ENCODE data around the gene ANKAR. TPM values are rescaled to one million over a fixed set of nuclear protein-coding genes. Genes with fewer than 3 reads are reported as not detected.

Gene ANKAR
- total RNA-seq, 1 experiment from 2014 or later: 0.84 TPM

DNA sequence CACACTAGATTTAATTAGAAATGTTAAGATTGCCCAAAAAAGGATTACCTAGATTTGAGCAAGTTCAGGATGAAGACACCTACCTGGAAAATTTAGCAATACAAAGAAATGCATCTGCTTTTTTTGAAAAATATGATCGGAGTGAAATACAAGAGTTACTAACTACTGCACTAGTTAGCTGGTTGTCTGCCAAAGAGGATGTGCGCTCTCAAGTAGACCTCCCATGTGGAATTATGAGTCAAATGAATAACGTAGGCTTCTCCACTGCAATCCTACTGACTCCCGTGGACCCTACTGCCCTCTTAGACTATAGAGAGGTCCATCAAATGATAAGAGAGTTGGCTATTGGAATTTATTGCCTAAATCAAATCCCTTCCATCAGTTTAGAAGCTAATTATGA, 2.0 kb downstream of the ANKAR start:
- POLR2A ChIA-PET: no interaction called here
- CTCF ChIA-PET: no interaction called here

More for the DNA sequence above, 2.0 kb downstream of the ANKAR start:
- Histone ChIP-seq H3K9me3 (ENCODE audit: control insufficient read depth in 1 of 2, insufficient read depth in 1 of 2, low read depth in 1 of 2, low read length in 2 of 2) (no peaks in the 10 kb centered on the region), H2AFZ (ENCODE audit: low read depth, low read length, poor library complexity, severe bottlenecking) (no peak overlapping the region), H3K79me2 (ENCODE audit: insufficient read depth, low read length) (no peaks in the 10 kb centered on the region), H3K27ac (ENCODE audit: low read depth, low read length) (no peak overlapping the region), H3K9me2 (ENCODE audit: insufficient read depth) (peaks cover 2% of the 10 kb centered on the region; the same call in 1 of the 2 replicates), H3K36me3 (ENCODE audit: control insufficient read depth in 1 of 2, insufficient read depth in 2 of 2, low read length in 2 of 2) (peaks cover 3 to 8% of the 10 kb centered on the region in 2 experiments; a peak in 2 of 4 replicates), H3K4me2 (ENCODE audit: low read length) (no peak overlapping the region), H3K4me3 (replicated peaks in 1 of 2; ENCODE audit: low read depth in 1 of 2, low read length in 2 of 2) (no peak overlapping the region), H3K4me1 (ENCODE audit: control insufficient read depth in 1 of 2, insufficient read depth in 2 of 2, low read length in 2 of 2) (no peaks in the 10 kb centered on the region), H3K9ac (ENCODE audit: low read length) (no peak overlapping the region), H3K27me3 (ENCODE audit: insufficient read depth, low read length) (no peaks in the 10 kb centered on the region), H4K20me1 (ENCODE audit: insufficient read depth) (no peaks in the 10 kb centered on the region)
- intact Hi-C loops (cut with micrococcal nuclease): no loop called here
- RAD21 ChIA-PET (ENCODE audit: low non-redundant PET in 1 of 2, low total read pairs in 2 of 2, uncharacterized antibody in 2 of 2, unreplicated experiment in 2 of 2): no interaction called here
- ATAC-seq (no peak), DNase-seq (ENCODE audit: low read depth, low spot score) (no peak)
- BruUV-seq (replicated peaks): no TSS peak
- TF ChIP-seq RAD21 (IDR thresholded peaks at IDR 0.05; ENCODE audit: low read depth) (no peak), JUND (IDR thresholded peaks at IDR 0.05) (no peak), CEBPB (IDR thresholded peaks at IDR 0.05; ENCODE audit: low read depth) (no peak), POLR2AphosphoS5 (IDR thresholded peaks at IDR 0.05; ENCODE audit: low read depth, low read length) (no peak), SRF (IDR thresholded peaks at IDR 0.05; ENCODE audit: low read depth) (no peak), ZNF274 (IDR thresholded peaks at IDR 0.05; ENCODE audit: low read depth, low read length) (no peak), CBX3 (IDR thresholded peaks at IDR 0.05; ENCODE audit: low read depth) (no peak), YY1 (IDR thresholded peaks at IDR 0.05; ENCODE audit: extremely low read depth, insufficient replicate concordance, low read depth, low read length) (no peak), POLR2A (IDR thresholded peaks at IDR 0.05; ENCODE audit: borderline replicate concordance, extremely low read depth, insufficient read depth, insufficient read length) (no peak), SIN3A (IDR thresholded peaks at IDR 0.05; ENCODE audit: low read depth) (no peak), FOSL1 (IDR thresholded peaks at IDR 0.05; ENCODE audit: low read depth) (no peak)
- TF ChIP-seq, protein P1, sequence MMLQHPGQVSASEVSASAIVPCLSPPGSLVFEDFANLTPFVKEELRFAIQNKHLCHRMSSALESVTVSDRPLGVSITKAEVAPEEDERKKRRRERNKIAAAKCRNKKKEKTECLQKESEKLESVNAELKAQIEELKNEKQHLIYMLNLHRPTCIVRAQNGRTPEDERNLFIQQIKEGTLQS (IDR thresholded peaks at IDR 0.05): no peak
- TF ChIP-seq, protein P2, sequence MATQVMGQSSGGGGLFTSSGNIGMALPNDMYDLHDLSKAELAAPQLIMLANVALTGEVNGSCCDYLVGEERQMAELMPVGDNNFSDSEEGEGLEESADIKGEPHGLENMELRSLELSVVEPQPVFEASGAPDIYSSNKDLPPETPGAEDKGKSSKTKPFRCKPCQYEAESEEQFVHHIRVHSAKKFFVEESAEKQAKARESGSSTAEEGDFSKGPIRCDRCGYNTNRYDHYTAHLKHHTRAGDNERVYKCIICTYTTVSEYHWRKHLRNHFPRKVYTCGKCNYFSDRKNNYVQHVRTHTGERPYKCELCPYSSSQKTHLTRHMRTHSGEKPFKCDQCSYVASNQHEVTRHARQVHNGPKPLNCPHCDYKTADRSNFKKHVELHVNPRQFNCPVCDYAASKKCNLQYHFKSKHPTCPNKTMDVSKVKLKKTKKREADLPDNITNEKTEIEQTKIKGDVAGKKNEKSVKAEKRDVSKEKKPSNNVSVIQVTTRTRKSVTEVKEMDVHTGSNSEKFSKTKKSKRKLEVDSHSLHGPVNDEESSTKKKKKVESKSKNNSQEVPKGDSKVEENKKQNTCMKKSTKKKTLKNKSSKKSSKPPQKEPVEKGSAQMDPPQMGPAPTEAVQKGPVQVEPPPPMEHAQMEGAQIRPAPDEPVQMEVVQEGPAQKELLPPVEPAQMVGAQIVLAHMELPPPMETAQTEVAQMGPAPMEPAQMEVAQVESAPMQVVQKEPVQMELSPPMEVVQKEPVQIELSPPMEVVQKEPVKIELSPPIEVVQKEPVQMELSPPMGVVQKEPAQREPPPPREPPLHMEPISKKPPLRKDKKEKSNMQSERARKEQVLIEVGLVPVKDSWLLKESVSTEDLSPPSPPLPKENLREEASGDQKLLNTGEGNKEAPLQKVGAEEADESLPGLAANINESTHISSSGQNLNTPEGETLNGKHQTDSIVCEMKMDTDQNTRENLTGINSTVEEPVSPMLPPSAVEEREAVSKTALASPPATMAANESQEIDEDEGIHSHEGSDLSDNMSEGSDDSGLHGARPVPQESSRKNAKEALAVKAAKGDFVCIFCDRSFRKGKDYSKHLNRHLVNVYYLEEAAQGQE (IDR thresholded peaks at IDR 0.05; ENCODE audit: low read depth): no peak
- TF ChIP-seq, protein P3, sequence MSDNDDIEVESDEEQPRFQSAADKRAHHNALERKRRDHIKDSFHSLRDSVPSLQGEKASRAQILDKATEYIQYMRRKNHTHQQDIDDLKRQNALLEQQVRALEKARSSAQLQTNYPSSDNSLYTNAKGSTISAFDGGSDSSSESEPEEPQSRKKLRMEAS (IDR thresholded peaks at IDR 0.05): no peak
- TF ChIP-seq, protein P4, sequence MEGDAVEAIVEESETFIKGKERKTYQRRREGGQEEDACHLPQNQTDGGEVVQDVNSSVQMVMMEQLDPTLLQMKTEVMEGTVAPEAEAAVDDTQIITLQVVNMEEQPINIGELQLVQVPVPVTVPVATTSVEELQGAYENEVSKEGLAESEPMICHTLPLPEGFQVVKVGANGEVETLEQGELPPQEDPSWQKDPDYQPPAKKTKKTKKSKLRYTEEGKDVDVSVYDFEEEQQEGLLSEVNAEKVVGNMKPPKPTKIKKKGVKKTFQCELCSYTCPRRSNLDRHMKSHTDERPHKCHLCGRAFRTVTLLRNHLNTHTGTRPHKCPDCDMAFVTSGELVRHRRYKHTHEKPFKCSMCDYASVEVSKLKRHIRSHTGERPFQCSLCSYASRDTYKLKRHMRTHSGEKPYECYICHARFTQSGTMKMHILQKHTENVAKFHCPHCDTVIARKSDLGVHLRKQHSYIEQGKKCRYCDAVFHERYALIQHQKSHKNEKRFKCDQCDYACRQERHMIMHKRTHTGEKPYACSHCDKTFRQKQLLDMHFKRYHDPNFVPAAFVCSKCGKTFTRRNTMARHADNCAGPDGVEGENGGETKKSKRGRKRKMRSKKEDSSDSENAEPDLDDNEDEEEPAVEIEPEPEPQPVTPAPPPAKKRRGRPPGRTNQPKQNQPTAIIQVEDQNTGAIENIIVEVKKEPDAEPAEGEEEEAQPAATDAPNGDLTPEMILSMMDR (IDR thresholded peaks at IDR 0.05 in 2 of 3, conservative IDR thresholded peaks at IDR 0.05 in 1 of 3; ENCODE audit: borderline replicate concordance in 1 of 3, insufficient read depth in 1 of 3, low read depth in 2 of 3, low read length in 2 of 3): no peak
- TF ChIP-seq, protein P5, sequence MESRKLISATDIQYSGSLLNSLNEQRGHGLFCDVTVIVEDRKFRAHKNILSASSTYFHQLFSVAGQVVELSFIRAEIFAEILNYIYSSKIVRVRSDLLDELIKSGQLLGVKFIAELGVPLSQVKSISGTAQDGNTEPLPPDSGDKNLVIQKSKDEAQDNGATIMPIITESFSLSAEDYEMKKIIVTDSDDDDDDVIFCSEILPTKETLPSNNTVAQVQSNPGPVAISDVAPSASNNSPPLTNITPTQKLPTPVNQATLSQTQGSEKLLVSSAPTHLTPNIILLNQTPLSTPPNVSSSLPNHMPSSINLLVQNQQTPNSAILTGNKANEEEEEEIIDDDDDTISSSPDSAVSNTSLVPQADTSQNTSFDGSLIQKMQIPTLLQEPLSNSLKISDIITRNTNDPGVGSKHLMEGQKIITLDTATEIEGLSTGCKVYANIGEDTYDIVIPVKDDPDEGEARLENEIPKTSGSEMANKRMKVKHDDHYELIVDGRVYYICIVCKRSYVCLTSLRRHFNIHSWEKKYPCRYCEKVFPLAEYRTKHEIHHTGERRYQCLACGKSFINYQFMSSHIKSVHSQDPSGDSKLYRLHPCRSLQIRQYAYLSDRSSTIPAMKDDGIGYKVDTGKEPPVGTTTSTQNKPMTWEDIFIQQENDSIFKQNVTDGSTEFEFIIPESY (IDR thresholded peaks at IDR 0.05; ENCODE audit: extremely low read depth, insufficient replicate concordance, low read length): no peak
